22Rv1 (cell line): ENCODE measurements around the gene GCFC2.

ENCODE experiments used
- CTCF ChIP-seq: fragments of 450-650 bp; IDR thresholded peaks from 2 replicates; pipeline ENCODE4 v1.5.1; 2017; ENCODE audit warnings: mild to moderate bottlenecking
- ZFX ChIP-seq: fragments of 450-650 bp; IDR thresholded peaks from 2 replicates; pipeline ENCODE4 v1.6.1; 2017; ENCODE audit warnings: antibody characterized with exemption, borderline replicate concordance

GRCh38 chr2:75751360-75751759 is 40.6 kb upstream of the GCFC2 start:
- no peak for TF ChIP-seq CTCF
- TF ChIP-seq ZFX: no peak
